Stimulated activated naive CD8-positive, alpha-beta T cell treated with anti-CD3 and anti-CD28 coated beads, Interleukin-15, amount 100 ng/mL, for 72 hours (primary cell): ENCODE measurements around the gene SLC39A9.
"Not testable (repeated sequence)": the region's sequence is repeated elsewhere in the genome, so short reads cannot be mapped to it uniquely, and the experiment has no call there.

Source experiments
- ATAC-seq: fragments of 150-1000 bp; cut with Tn5 transposase; 2 replicates; pipeline ENCODE4 v1.10.0; 2021; ENCODE audit warnings: mild to moderate bottlenecking, moderate library complexity
- DNase-seq, 2 donors: peaks; one replicate each; pipeline ENCODE4 v3.0.0; 2021 to 2022
- H3K27ac Mint-ChIP-seq, 2 donors: one replicate each; pipeline ENCODE4 v1.8.0; 2022; ENCODE audit warnings: mild to moderate bottlenecking in 2 of 2, mixed read lengths in 2 of 2, moderate library complexity in 2 of 2
- H3K27me3 Mint-ChIP-seq: one replicate; pipeline ENCODE4 v1.8.0; 2022; ENCODE audit warnings: mixed read lengths
- H3K4me1 Mint-ChIP-seq: one replicate; pipeline ENCODE4 v1.8.0; 2022; ENCODE audit warnings: mild to moderate bottlenecking, mixed read lengths
- H3K4me3 Mint-ChIP-seq, 2 donors: one replicate each; pipeline ENCODE4 v1.8.0; 2022; ENCODE audit warnings: mild to moderate bottlenecking in 2 of 2, mixed read lengths in 2 of 2, moderate library complexity in 1 of 2
- H3K9me3 Mint-ChIP-seq, 2 donors: one replicate each; pipeline ENCODE4 v1.8.0; 2022; ENCODE audit warnings: mixed read lengths in 2 of 2

SLC39A9 gene

GRCh38 chr14:69360438-69361108, 37.9 kb upstream of the SLC39A9 start:
- H3K27ac Mint-ChIP-seq = no peak overlapping the region
- no peak for ATAC-seq

GRCh38 chr14:69363055-69363454, 35.4 kb upstream of the SLC39A9 start:
- ATAC-seq = no peak
- peaks cover 21% of the 10 kb centered on the region for H3K4me1 Mint-ChIP-seq
- no peak overlapping the region for H3K27ac Mint-ChIP-seq
- no peaks in the 10 kb centered on the region for H3K9me3 Mint-ChIP-seq
- peaks cover 11% of the 10 kb centered on the region for H3K27me3 Mint-ChIP-seq
- no peak overlapping the region for H3K4me3 Mint-ChIP-seq
- no peak for DNase-seq

More at GRCh38 chr14:69360438-69361108, 37.9 kb upstream of the SLC39A9 start:
- DNase-seq = no peak
- peaks cover 31% of the 10 kb centered on the region for H3K4me1 Mint-ChIP-seq
- peaks cover 18% of the 10 kb centered on the region for H3K27me3 Mint-ChIP-seq
- no peak overlapping the region for H3K4me3 Mint-ChIP-seq
- H3K9me3 Mint-ChIP-seq = no peaks in the 10 kb centered on the region

- H3K4me1 Mint-ChIP-seq = peaks cover 12% of the 10 kb centered on the region
- H3K27ac Mint-ChIP-seq = no peak overlapping the region
- ATAC-seq = no peak
- no peaks in the 10 kb centered on the region for H3K9me3 Mint-ChIP-seq
- H3K4me3 Mint-ChIP-seq = no peak overlapping the region
- no peak for DNase-seq
- H3K27me3 Mint-ChIP-seq = peaks cover 11% of the 10 kb centered on the region
Observed at GRCh38 chr14:69363964-69364363, 34.5 kb upstream of the SLC39A9 start.

DNA sequence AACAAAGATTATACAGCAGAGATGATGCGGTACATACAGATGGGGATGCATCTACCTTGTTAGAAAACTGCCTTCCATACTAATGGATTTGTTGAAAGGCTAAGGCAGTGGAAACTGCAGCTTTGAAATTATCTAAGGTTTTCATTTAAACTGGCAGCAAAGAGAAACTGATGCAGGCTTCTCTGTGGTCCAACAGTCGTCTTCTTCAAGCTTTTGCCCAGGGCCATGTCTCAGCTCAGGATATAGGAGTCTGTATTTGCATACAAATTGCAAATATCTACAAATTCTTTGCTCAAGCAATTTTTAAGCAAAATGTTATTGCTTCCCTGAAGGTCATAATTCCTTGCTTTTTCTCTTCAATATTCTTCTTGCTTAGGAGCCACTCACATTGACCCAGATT, 34.1 kb upstream of the SLC39A9 start:
- Mint-ChIP-seq H3K4me1 (peaks cover 7% of the 10 kb centered on the region), H3K9me3 (no peaks in the 10 kb centered on the region)
- no peak for ATAC-seq

DNA sequence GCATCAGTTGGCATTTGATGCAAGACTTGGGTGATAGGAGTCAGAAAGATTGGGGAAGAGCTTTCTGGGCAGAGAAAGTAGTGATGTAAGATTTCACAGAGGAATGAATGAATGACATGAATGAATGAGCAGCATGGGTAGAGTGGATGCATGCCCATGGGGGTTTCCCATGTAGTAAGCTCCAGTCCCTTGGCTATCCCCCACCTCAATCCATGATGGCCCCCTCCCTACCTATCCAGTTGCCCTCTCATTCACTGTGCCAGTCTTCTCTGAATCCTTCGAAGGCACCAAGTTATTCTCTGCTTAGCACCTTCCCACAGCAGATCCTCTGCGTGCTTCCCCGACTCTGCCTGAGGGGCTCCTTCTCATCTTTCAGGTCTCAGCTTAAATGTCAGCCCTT, 32.4 kb upstream of the SLC39A9 start:
- Mint-ChIP-seq H3K27me3 (no peaks in the 10 kb centered on the region), H3K9me3 (no peaks in the 10 kb centered on the region), H3K4me1 (no peaks in the 10 kb centered on the region), H3K27ac (no peak overlapping the region), H3K4me3 (no peak overlapping the region)
- ATAC-seq (no peak), DNase-seq (no peak)

More for the DNA sequence above, 34.1 kb upstream of the SLC39A9 start:
- Mint-ChIP-seq H3K27ac (peak overlapping the region in 1 of 2 donors; percentile 7), H3K4me3 (no peak overlapping the region), H3K27me3 (peaks cover 11% of the 10 kb centered on the region)
- DNase-seq = no peak

GRCh38 chr14:69366761-69367160, 31.7 kb upstream of the SLC39A9 start:
- H3K27ac Mint-ChIP-seq = no peak overlapping the region
- ATAC-seq (no peak), DNase-seq (no peak)
- no peaks in the 10 kb centered on the region for H3K9me3 Mint-ChIP-seq
- no peak overlapping the region for H3K4me3 Mint-ChIP-seq
- no peaks in the 10 kb centered on the region for H3K27me3 Mint-ChIP-seq
- no peaks in the 10 kb centered on the region for H3K4me1 Mint-ChIP-seq

- Mint-ChIP-seq H3K27me3 (no peaks in the 10 kb centered on the region), H3K27ac (no peak overlapping the region), H3K4me1 (peaks cover 9% of the 10 kb centered on the region), H3K9me3 (no peaks in the 10 kb centered on the region), H3K4me3 (no peak overlapping the region)
- no peak for ATAC-seq
- no peak for DNase-seq
Observed at GRCh38 chr14:69368381-69368780, 30.1 kb upstream of the SLC39A9 start.

DNA sequence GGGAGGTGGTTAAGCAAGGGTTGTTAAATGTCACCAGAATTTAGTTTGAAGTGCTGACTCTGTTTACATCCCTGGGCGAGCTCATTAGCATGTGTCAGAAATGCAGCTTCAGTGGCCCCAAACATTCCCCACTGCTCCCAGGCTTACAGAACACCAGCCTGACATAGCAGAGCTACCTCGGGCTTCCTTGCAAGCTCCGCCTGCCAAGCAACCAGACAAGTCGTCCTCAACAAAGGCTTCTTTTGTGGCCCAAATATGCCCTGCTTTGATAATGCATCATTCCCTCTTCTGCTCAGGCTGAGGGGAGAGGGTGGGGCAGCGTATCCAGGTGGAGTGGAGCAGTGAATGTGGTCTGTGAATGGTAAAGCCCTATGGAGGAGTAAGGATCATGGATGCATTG, 28.4 kb upstream of the SLC39A9 start:
- DNase-seq (no peak), ATAC-seq (no peak)
- peaks cover 24% of the 10 kb centered on the region for H3K4me1 Mint-ChIP-seq

DNA sequence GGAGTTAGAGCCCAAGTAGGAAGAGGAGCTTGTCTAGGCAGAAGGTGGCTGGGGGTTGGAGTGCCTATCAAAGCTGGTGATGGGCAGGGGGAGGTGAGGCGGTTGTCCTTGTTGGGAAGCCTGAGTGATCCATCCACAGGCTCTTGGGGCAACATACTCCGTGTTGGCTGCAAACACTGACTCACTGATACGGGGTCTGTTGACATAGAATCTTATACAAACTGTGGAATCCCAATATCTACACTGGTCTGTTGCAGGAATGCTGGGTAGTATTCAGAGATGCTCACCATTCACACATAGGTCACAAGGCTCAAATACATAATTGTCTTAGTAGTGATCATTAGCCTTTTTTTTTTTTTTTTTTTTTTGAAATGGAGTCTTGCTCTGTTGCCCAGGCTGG, 26.3 kb upstream of the SLC39A9 start:
- H3K9me3 Mint-ChIP-seq = peaks cover 7 to 16% of the 10 kb centered on the region in 2 donors
- no peak for DNase-seq
- ATAC-seq = no peak
- peaks cover 24% of the 10 kb centered on the region for H3K4me1 Mint-ChIP-seq
- H3K27me3 Mint-ChIP-seq = no peaks in the 10 kb centered on the region
- peak overlapping the region in 1 of 2 donors; percentile 9 for H3K27ac Mint-ChIP-seq
- no peak overlapping the region for H3K4me3 Mint-ChIP-seq

More for the DNA sequence above, 28.4 kb upstream of the SLC39A9 start:
- Mint-ChIP-seq H3K27me3 (no peaks in the 10 kb centered on the region), H3K9me3 (peaks cover 0 to under 1% of the 10 kb centered on the region in 2 donors), H3K27ac (no peak overlapping the region), H3K4me3 (no peak overlapping the region)

- Mint-ChIP-seq H3K9me3 (peaks cover 7 to 16% of the 10 kb centered on the region in 2 donors), H3K27ac (peak overlapping the region in 1 of 2 donors; percentile 83), H3K4me3 (peak overlapping the region in 1 of 2 donors; percentile 63), H3K27me3 (no peaks in the 10 kb centered on the region), H3K4me1 (peaks cover 24% of the 10 kb centered on the region)
- DNase-seq (no peak), ATAC-seq (peak; percentile 71)
Observed at GRCh38 chr14:69373104-69373503, 25.4 kb upstream of the SLC39A9 start.

DNA sequence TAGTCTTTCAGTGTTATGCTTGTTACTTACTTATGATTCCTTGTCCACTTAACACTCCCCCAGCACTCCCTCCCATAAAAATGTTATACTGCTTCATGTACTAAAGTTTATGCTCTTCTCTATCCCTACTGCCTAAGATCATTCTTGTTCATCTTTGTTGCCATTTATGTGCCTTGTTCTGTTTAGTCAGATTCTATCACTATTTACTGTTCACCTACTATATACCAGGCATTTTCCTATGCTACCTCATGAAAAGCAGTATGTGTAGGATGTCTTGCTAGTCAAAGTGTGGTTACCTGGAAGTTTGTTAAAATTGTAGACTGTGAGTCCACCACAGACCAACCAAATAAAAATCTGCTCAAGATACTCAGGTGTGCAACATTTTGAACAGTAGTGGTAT, 24.3 kb upstream of the SLC39A9 start:
- Mint-ChIP-seq H3K27me3 (no peaks in the 10 kb centered on the region), H3K9me3 (peaks cover 7 to 16% of the 10 kb centered on the region in 2 donors), H3K27ac (peak overlapping the region; percentile 1 to 3), H3K4me3 (peak overlapping the region in 1 of 2 donors; percentile 2), H3K4me1 (peaks cover 24% of the 10 kb centered on the region)
- DNase-seq (no peak), ATAC-seq (no peak)

- H3K27me3 Mint-ChIP-seq = no peaks in the 10 kb centered on the region
- no peak overlapping the region for H3K4me3 Mint-ChIP-seq
- peaks cover 7 to 16% of the 10 kb centered on the region in 2 donors for H3K9me3 Mint-ChIP-seq
Observed at GRCh38 chr14:69375182-69375581, 23.3 kb upstream of the SLC39A9 start.

DNA sequence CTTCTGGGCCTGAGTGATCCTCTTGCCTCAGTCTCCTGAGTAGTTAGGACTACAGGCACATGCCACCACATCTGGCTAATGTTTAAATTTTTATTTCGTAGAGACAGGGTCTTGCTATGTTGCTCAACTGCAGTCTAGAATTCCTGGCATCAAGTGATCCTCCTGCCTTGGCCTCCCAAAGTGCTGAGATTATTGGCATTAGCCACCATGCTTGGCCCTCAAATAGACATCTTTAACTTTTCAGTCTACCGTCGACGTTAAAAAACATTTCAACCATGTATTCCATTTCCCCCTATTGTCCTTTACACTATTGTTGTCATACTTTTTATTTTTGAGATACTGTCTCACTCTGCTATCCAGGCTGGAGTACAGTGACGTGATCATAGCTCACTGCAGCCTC, 22.8 kb upstream of the SLC39A9 start:
- H3K27me3 Mint-ChIP-seq = no peaks in the 10 kb centered on the region
- H3K27ac Mint-ChIP-seq = no peak overlapping the region
- ATAC-seq (no peak), DNase-seq (no peak)
- peaks cover 24% of the 10 kb centered on the region for H3K4me1 Mint-ChIP-seq
- no peak overlapping the region for H3K4me3 Mint-ChIP-seq
- H3K9me3 Mint-ChIP-seq = peaks cover 7 to 16% of the 10 kb centered on the region in 2 donors

More at GRCh38 chr14:69375182-69375581, 23.3 kb upstream of the SLC39A9 start:
- ATAC-seq (no peak), DNase-seq (no peak)
- Mint-ChIP-seq H3K4me1 (peaks cover 24% of the 10 kb centered on the region), H3K27ac (no peak overlapping the region)

DNA sequence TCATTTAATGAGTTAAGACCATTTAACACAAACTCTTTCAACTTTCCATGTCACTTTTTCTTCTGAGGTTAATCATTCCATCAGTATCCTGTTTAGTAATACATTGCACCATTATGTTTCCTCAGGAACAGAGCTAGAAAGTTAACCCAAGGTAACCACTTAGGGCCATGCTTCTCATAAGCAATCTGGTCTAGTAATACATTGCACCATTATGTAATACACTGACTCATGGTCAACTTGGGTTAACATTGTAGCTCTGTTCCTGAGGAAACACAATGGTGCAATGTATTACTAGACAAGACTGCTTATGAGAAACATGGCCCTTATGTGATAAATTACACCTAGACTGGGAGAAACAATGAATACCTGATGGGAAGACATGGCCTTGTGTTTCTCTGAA, 22.1 kb upstream of the SLC39A9 start:
- H3K9me3 Mint-ChIP-seq = peaks cover 7 to 16% of the 10 kb centered on the region in 2 donors
- no peak for DNase-seq
- H3K4me1 Mint-ChIP-seq = peaks cover 24% of the 10 kb centered on the region
- no peaks in the 10 kb centered on the region for H3K27me3 Mint-ChIP-seq
- H3K27ac Mint-ChIP-seq = no peak overlapping the region
- H3K4me3 Mint-ChIP-seq = no peak overlapping the region
- no peak for ATAC-seq

DNA sequence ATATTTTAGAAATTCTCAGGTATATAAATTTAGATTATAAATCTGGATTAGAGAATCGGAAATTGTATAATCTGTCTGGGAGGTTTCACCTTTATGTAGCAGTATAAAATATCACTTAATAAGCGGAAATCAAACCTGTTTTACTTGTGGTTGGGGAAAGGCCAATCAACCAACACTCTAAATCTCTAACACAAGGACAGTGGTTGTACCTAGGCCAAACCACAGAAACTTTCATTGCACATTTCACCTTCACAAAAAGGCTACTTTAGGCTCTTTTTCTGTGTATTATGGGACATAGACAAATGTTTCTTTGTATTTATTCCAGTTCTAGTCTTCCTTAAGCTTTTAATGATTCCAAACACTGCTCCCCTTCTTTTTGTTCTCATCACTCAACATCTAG, 20.2 kb upstream of the SLC39A9 start:
- H3K27me3 Mint-ChIP-seq = no peaks in the 10 kb centered on the region
- no peak for ATAC-seq
- H3K4me3 Mint-ChIP-seq = no peak overlapping the region
- H3K27ac Mint-ChIP-seq = peak overlapping the region in 1 of 2 donors; percentile 68
- peaks cover 16% of the 10 kb centered on the region for H3K4me1 Mint-ChIP-seq
- DNase-seq = no peak
- peaks cover 7 to 16% of the 10 kb centered on the region in 2 donors for H3K9me3 Mint-ChIP-seq

DNA sequence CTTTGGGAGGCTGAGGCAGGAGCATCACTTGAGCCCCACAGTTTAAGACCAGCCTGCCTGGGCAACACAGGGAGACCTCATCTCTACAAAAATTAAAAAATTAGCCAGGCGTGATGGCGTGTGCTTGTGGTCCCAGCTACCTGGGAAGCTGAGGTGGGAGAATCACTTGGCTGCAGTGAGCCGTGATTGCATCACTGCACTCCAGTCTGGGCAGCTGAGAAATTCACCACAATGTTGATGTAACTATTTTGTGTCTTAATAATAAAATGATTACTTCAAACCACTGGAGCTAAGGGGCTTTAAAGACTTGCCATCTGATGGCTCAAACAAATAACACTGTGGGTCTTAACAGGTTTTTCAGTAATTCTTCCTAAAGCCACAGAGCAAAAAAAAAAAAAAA, 11.2 kb upstream of the SLC39A9 start:
- Mint-ChIP-seq H3K27me3 (no peaks in the 10 kb centered on the region), H3K27ac (no peak overlapping the region), H3K4me3 (no peak overlapping the region), H3K4me1 (peaks cover 34% of the 10 kb centered on the region), H3K9me3 (no peaks in the 10 kb centered on the region)
- no peak for ATAC-seq
- no peak for DNase-seq

DNA sequence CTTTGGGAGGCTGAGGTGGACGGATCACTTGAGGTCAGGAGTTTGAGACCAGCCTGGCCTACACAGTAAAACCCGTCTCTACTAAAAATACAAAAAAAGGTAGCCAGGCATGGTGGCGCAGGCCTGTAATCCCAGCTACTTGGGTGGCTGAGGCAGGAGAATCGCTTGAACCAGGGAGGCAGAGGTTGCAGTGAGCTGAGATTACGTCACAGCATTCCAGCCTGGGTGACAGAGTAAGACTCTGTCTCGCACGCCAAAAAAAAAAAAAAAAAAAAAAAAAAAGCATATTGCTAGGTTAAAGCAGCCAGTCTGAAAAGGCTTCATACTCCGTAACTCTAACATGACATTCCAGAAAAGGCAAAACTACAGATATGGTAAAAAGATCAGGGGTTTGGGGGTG, 7.1 kb upstream of the SLC39A9 start:
- not testable (repeated sequence) for H3K9me3 Mint-ChIP-seq, DNase-seq, ATAC-seq, H3K27me3 Mint-ChIP-seq
- Mint-ChIP-seq H3K4me1 (peaks cover 63% of the 10 kb centered on the region), H3K27ac (peak overlapping the region; percentile 39 to 40), H3K4me3 (peak overlapping the region in 1 of 2 donors; percentile 33)
